ENCODE results near the gene DZIP3. TPM values are rescaled to one million over a fixed set of nuclear protein-coding genes. Genes with fewer than 3 reads are reported as not detected.

Gene DZIP3
- total RNA-seq, 6 donors from 2014 or later, result 3.4 to 25.0 (median 7.5) TPM

DNA sequence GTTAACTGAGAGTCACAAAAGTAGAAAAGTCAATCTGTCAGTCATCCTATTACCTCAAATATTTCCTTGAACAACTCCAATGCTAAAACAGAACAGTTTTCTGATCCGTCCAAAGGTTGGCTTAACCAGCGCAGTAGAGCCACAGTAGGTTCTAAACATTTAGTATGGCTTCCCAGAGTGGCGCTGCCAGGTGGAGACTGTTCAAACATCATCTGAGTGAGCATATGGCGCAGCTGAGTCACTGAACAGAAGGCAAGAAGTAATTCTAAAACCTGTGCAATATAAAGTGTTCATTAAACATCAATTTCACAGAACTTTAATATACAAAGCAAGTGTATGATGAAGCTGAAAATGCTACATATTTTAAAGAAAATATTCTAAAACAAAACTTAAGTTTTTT, 20.2 kb upstream of the DZIP3 start:
- WGBS, 2 donors, result 99% methylated on average over 4 of the region's 4 CpGs
- ATAC-seq (ENCODE audit: low FRiP score in 2 of 2), result no peak

GRCh38 chr3:108578064-108578463, 11.5 kb upstream of the DZIP3 start:
- DNase-seq (no peak), ATAC-seq (ENCODE audit: low FRiP score in 2 of 2) (no peak)
- H3K4me1 ChIP-seq, result no peaks in the 10 kb centered on the region
- no peak overlapping the region for H3K27ac ChIP-seq
- no peak for TF ChIP-seq EP300 (IDR thresholded peaks at IDR 0.05)
- TF ChIP-seq, protein P1, sequence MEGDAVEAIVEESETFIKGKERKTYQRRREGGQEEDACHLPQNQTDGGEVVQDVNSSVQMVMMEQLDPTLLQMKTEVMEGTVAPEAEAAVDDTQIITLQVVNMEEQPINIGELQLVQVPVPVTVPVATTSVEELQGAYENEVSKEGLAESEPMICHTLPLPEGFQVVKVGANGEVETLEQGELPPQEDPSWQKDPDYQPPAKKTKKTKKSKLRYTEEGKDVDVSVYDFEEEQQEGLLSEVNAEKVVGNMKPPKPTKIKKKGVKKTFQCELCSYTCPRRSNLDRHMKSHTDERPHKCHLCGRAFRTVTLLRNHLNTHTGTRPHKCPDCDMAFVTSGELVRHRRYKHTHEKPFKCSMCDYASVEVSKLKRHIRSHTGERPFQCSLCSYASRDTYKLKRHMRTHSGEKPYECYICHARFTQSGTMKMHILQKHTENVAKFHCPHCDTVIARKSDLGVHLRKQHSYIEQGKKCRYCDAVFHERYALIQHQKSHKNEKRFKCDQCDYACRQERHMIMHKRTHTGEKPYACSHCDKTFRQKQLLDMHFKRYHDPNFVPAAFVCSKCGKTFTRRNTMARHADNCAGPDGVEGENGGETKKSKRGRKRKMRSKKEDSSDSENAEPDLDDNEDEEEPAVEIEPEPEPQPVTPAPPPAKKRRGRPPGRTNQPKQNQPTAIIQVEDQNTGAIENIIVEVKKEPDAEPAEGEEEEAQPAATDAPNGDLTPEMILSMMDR (IDR thresholded peaks at IDR 0.05), result no peak
- no peak for TF ChIP-seq POLR2A (IDR thresholded peaks at IDR 0.05)
- TF ChIP-seq POLR2AphosphoS5 (IDR thresholded peaks at IDR 0.05), result no peak
- 92 to 97% methylated on average over 2 of the region's 2 CpGs for WGBS, 2 donors
- peaks cover 0 to 2% (median 0%) of the 10 kb centered on the region in 4 donors for H3K36me3 ChIP-seq
- H3K9me3 ChIP-seq, result no peaks in the 10 kb centered on the region
- no peak overlapping the region for H3K4me3 ChIP-seq
- H3K27me3 ChIP-seq, result no peaks in the 10 kb centered on the region

More for the DNA sequence above, 20.2 kb upstream of the DZIP3 start:
- Histone ChIP-seq H3K4me1 (no peaks in the 10 kb centered on the region), H3K27ac (no peak overlapping the region), H3K4me3 (no peak overlapping the region), H3K36me3 (peaks cover 0 to under 1% (median 0%) of the 10 kb centered on the region in 4 donors), H3K27me3 (no peaks in the 10 kb centered on the region), H3K9me3 (no peaks in the 10 kb centered on the region)
- TF ChIP-seq EP300 (IDR thresholded peaks at IDR 0.05) (no peak), POLR2A (IDR thresholded peaks at IDR 0.05) (no peak), POLR2AphosphoS5 (IDR thresholded peaks at IDR 0.05) (no peak)
- TF ChIP-seq, protein P1 (IDR thresholded peaks at IDR 0.05), result no peak
- DNase-seq, result no peak

DNA sequence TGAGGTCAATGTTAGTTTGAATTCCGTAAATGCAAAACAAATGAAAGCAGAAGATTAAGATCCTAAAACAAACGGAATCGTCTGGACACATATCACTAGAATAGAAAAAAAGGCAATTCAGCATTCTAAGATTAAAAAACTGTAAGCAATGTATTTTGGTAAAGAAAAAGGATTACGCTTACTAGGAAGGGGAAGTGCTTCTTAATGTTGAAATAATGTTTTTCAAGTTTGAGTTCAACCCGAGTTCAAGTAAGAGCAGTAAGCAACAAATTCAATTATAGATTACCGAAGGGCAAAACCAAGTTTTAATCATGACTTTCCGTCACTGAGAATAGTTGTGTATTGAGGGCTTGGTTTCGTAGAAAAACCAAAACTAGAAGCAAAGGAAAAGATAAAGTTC, 921 bp upstream of the DZIP3 start:
- peak overlapping the region in 3 of 4 donors; percentile 49 to 83 (median 80) for H3K4me3 ChIP-seq
- H3K27me3 ChIP-seq, result no peaks in the 10 kb centered on the region
- peaks cover 5 to 22% (median 11%) of the 10 kb centered on the region in 4 donors for H3K4me1 ChIP-seq
- TF ChIP-seq POLR2AphosphoS5 (IDR thresholded peaks at IDR 0.05) (no peak), EP300 (IDR thresholded peaks at IDR 0.05) (no peak), POLR2A (IDR thresholded peaks at IDR 0.05) (no peak)
- TF ChIP-seq, protein P1 (IDR thresholded peaks at IDR 0.05), result no peak
- ATAC-seq (ENCODE audit: low FRiP score in 2 of 2) (no peak), DNase-seq (no peak)
- WGBS, 2 donors, result 3% methylated on average over 8 of the region's 8 CpGs
- no peaks in the 10 kb centered on the region for H3K36me3 ChIP-seq
- H3K9me3 ChIP-seq, result no peaks in the 10 kb centered on the region
- peak overlapping the region in 3 of 4 donors; percentile 93 to 96 (median 96) for H3K27ac ChIP-seq

DNA sequence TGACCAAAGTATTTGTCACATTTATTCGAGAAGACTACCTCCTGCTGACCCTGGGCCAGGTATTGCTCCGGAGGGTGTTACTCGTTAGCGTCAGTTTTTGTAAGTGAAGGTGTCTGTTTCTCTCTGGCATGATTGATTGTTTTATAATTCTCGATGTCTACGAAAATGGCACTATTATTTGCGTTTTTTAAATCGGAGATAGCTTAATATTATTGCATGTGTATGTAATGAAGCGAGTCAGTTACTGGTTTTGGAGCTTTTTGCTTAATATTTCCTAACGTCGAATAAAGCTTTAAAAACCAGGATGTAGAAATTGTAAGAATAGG, 439 bp downstream of the DZIP3 start:
- Histone ChIP-seq H3K27ac (peak overlapping the region; percentile 93 to 96 (median 95)), H3K36me3 (no peaks in the 10 kb centered on the region), H3K4me3 (peak overlapping the region; percentile 49 to 83 (median 72)), H3K9me3 (no peaks in the 10 kb centered on the region), H3K4me1 (peaks cover 5 to 22% (median 11%) of the 10 kb centered on the region in 4 donors), H3K27me3 (no peaks in the 10 kb centered on the region)
- no peak for ATAC-seq (ENCODE audit: low FRiP score in 2 of 2)
- TF ChIP-seq EP300 (IDR thresholded peaks at IDR 0.05), result no peak
- TF ChIP-seq, protein P1 (IDR thresholded peaks at IDR 0.05), result no peak
- TF ChIP-seq POLR2A (IDR thresholded peaks at IDR 0.05), result no peak
- TF ChIP-seq POLR2AphosphoS5 (IDR thresholded peaks at IDR 0.05), result no peak
- WGBS, 2 donors, result 1 to 2% methylated on average over 11 of the region's 11 CpGs
- DNase-seq, result no peak

DNA sequence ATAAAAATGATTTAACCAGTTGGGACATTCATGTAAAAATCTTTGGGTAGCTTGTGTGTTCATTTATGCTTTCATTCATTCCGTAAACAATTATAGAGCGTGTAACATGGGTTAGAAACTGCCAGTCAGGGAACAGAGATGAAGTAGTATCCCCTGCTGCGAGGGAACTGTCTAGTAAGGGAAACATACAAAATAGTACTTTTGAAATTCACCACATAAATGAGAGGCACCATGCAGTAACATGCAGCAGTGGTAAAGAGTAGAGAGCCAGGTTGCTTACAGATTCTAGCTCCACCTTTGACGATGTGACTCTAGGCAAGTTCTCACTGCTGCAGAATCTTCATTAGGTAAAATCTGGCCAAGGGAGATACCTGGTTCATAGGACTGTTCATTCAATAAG, 938 bp downstream of the DZIP3 start:
- no peak for TF ChIP-seq POLR2A (IDR thresholded peaks at IDR 0.05)
- no peak for TF ChIP-seq EP300 (IDR thresholded peaks at IDR 0.05)
- TF ChIP-seq, protein P1 (IDR thresholded peaks at IDR 0.05), result no peak
- TF ChIP-seq POLR2AphosphoS5 (IDR thresholded peaks at IDR 0.05), result no peak
- no peak for DNase-seq
- H3K27me3 ChIP-seq, result no peaks in the 10 kb centered on the region
- H3K36me3 ChIP-seq, result no peaks in the 10 kb centered on the region
- WGBS, 2 donors, result 27 to 30% methylated on average over 4 of the region's 4 CpGs
- peak overlapping the region in 3 of 4 donors; percentile 49 to 83 (median 80) for H3K4me3 ChIP-seq
- no peak for ATAC-seq (ENCODE audit: low FRiP score in 2 of 2)
- no peaks in the 10 kb centered on the region for H3K9me3 ChIP-seq
- peaks cover 5 to 22% (median 11%) of the 10 kb centered on the region in 4 donors for H3K4me1 ChIP-seq
- H3K27ac ChIP-seq, result no peak overlapping the region
